Measurements from ENCODE around the gene CACUL1.

Gene CACUL1

GRCh38 chr10:118701529-118702323 is 53.0 kb downstream of the CACUL1 start:
- TF ChIP-seq ZNF565 (CRISPR knock-in tag; conservative IDR thresholded peaks at IDR 0.05; ENCODE audit: low read depth) (no peak), PATZ1 (CRISPR knock-in tag; IDR thresholded peaks at IDR 0.05; ENCODE audit: borderline replicate concordance) (no peak), GLIS3 (CRISPR knock-in tag; IDR thresholded peaks at IDR 0.05) (no peak), CSDC2 (CRISPR knock-in tag; IDR thresholded peaks at IDR 0.05) (no peak), ZC3H10 (CRISPR knock-in tag; IDR thresholded peaks at IDR 0.05) (no peak), ZFP3 (CRISPR knock-in tag; IDR thresholded peaks at IDR 0.05) (no peak), TSHZ2 (CRISPR knock-in tag; IDR thresholded peaks at IDR 0.05) (no peak), ZNF8 (CRISPR knock-in tag; IDR thresholded peaks at IDR 0.05) (no peak), BACH2 (CRISPR knock-in tag; IDR thresholded peaks at IDR 0.05; ENCODE audit: borderline replicate concordance) (no peak), ZFP30 (CRISPR knock-in tag; IDR thresholded peaks at IDR 0.05) (no peak), POU6F1 (CRISPR knock-in tag; IDR thresholded peaks at IDR 0.05; ENCODE audit: borderline replicate concordance, low read depth) (no peak), CSRNP3 (CRISPR knock-in tag; IDR thresholded peaks at IDR 0.05) (no peak), CREB5 (CRISPR knock-in tag; IDR thresholded peaks at IDR 0.05; ENCODE audit: low read depth) (no peak), ZNF70 (CRISPR knock-in tag; IDR thresholded peaks at IDR 0.05) (no peak), RARB (CRISPR knock-in tag; IDR thresholded peaks at IDR 0.05) (no peak), OSR1 (CRISPR knock-in tag; IDR thresholded peaks at IDR 0.05) (no peak), TOX (CRISPR knock-in tag; IDR thresholded peaks at IDR 0.05; ENCODE audit: borderline replicate concordance) (no peak), SNAI2 (CRISPR knock-in tag; IDR thresholded peaks at IDR 0.05) (no peak), PPARA (CRISPR knock-in tag; IDR thresholded peaks at IDR 0.05; ENCODE audit: borderline replicate concordance) (no peak)
- ATAC-seq: no peak

GRCh38 chr10:118698421-118698820 is 56.3 kb downstream of the CACUL1 start:
- peak; percentile 87 for ATAC-seq
- TF ChIP-seq ISL1 (CRISPR knock-in tag; IDR thresholded peaks at IDR 0.05): peak; percentile 39; the same call in 1 of the 2 replicates
- no peak for TF ChIP-seq TSHZ2 (CRISPR knock-in tag; IDR thresholded peaks at IDR 0.05)
